Measurements from ENCODE around the gene CCND1. TPM values are rescaled to one million over a fixed set of nuclear protein-coding genes. Genes with fewer than 3 reads are reported as not detected.

CCND1 gene
- total and polyA plus RNA-seq, 8 donors, result 159 to 581 (median 248) TPM

- Histone ChIP-seq H3K4me3 (no peak overlapping the region), H3K27ac (no peak overlapping the region), H3K36me3 (no peaks in the 10 kb centered on the region), H3K4me1 (no peaks in the 10 kb centered on the region), H3K9me3 (no peaks in the 10 kb centered on the region), H3K27me3 (no peaks in the 10 kb centered on the region)
- no peak for TF ChIP-seq CTCF (IDR thresholded peaks at IDR 0.05)
- DNase-seq, result no peak
- intact Hi-C loops (cut with DNase I), result no loop called here
- no peak for ATAC-seq
Measured at GRCh38 chr11:69595805-69596665, 44.9 kb upstream of the CCND1 start.

DNA sequence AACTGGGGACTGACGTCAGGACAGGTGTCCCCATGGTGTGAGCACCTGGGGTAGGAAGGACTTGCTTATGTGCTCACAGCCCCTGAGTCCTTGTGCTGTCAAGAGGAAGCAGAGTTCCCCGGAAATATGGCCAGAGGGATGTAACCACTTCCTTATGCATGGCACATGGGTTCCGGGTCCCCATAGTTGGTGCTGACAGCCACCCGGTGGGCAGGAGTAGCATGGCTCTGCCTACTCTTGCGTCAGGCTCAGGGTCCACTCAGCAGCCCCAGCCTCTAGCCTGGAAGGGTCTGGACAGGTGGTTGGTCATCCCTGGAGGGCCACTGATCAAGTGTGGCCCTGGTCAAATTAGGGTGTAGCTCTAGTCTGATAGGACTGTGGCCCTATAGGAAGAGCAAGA lies 42.8 kb upstream of the CCND1 start:
- no peak for TF ChIP-seq CTCF (IDR thresholded peaks at IDR 0.05)
- intact Hi-C loops (cut with DNase I), result no loop called here
- ATAC-seq, result peak; percentile 41
- H3K4me3 ChIP-seq, result no peak overlapping the region
- no peaks in the 10 kb centered on the region for H3K27me3 ChIP-seq
- no peak overlapping the region for H3K27ac ChIP-seq
- no peaks in the 10 kb centered on the region for H3K4me1 ChIP-seq
- DNase-seq, result peak in 1 of 4 donors; percentile 25
- no peaks in the 10 kb centered on the region for H3K9me3 ChIP-seq
- H3K36me3 ChIP-seq, result no peaks in the 10 kb centered on the region

- no peak for TF ChIP-seq CTCF (IDR thresholded peaks at IDR 0.05)
- no peak for DNase-seq
- Histone ChIP-seq H3K27ac (no peak overlapping the region), H3K4me1 (no peaks in the 10 kb centered on the region), H3K4me3 (no peak overlapping the region), H3K36me3 (no peaks in the 10 kb centered on the region), H3K27me3 (no peaks in the 10 kb centered on the region), H3K9me3 (no peaks in the 10 kb centered on the region)
- intact Hi-C loops (cut with DNase I), result no loop called here
- no peak for ATAC-seq
Measured at GRCh38 chr11:69599502-69599901, 41.5 kb upstream of the CCND1 start.

DNA sequence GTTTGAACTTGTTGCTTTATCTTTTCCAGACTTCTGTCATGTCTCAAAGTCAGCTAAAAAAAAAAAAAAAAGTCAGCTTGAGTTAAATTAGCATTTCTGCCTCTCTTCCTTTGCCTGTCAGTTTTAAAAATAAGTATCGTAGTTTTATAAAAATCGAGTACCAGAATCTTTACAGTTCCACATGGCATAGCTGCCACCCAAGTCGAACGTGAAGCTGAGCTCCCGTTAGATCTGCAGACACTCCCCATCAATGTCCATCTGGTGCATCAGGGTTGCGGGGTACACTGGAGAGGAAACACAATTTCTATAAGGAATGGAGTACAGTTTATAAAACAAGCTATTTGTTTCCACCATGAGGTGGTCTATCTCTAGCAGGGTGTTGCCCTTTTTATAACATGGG lies 41.0 kb upstream of the CCND1 start:
- Histone ChIP-seq H3K4me3 (no peak overlapping the region), H3K36me3 (no peaks in the 10 kb centered on the region), H3K27me3 (no peaks in the 10 kb centered on the region), H3K4me1 (no peaks in the 10 kb centered on the region), H3K9me3 (no peaks in the 10 kb centered on the region), H3K27ac (no peak overlapping the region)
- DNase-seq, result no peak
- ATAC-seq, result no peak
- no peak for TF ChIP-seq CTCF (IDR thresholded peaks at IDR 0.05)
- intact Hi-C loops (cut with DNase I), result no loop called here

GRCh38 chr11:69601011-69601975 lies 39.7 kb upstream of the CCND1 start:
- TF ChIP-seq CTCF (IDR thresholded peaks at IDR 0.05), result no peak
- no peak for DNase-seq
- Histone ChIP-seq H3K27ac (no peak overlapping the region), H3K4me3 (no peak overlapping the region), H3K36me3 (no peaks in the 10 kb centered on the region), H3K27me3 (no peaks in the 10 kb centered on the region), H3K9me3 (no peaks in the 10 kb centered on the region), H3K4me1 (no peaks in the 10 kb centered on the region)
- no peak for ATAC-seq
- intact Hi-C loops (cut with DNase I), result no loop called here

All from left lung (tissue), 10 donors.